GM12872 (cell line): Measurements from ENCODE around the gene PFKP.

Experiments used
- TF ChIP-seq, protein P1 (sequence below): IDR thresholded peaks from 3 replicates; pipeline ENCODE4 v1.5.1; 2011; ENCODE audit warnings: low read depth, mild to moderate bottlenecking, low read length, moderate library complexity; ENCODE audit not compliant: insufficient read depth

The PFKP gene

GRCh38 chr10:3186368-3186767, 119.0 kb downstream of the PFKP start:
- TF ChIP-seq, protein P1, sequence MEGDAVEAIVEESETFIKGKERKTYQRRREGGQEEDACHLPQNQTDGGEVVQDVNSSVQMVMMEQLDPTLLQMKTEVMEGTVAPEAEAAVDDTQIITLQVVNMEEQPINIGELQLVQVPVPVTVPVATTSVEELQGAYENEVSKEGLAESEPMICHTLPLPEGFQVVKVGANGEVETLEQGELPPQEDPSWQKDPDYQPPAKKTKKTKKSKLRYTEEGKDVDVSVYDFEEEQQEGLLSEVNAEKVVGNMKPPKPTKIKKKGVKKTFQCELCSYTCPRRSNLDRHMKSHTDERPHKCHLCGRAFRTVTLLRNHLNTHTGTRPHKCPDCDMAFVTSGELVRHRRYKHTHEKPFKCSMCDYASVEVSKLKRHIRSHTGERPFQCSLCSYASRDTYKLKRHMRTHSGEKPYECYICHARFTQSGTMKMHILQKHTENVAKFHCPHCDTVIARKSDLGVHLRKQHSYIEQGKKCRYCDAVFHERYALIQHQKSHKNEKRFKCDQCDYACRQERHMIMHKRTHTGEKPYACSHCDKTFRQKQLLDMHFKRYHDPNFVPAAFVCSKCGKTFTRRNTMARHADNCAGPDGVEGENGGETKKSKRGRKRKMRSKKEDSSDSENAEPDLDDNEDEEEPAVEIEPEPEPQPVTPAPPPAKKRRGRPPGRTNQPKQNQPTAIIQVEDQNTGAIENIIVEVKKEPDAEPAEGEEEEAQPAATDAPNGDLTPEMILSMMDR, result no peak
